Endothelial cell (in vitro differentiated cells): ENCODE data around the gene ARMS2. TPM values are rescaled to one million over a fixed set of nuclear protein-coding genes. Genes with fewer than 3 reads are reported as not detected.

Source experiments
- DNase-seq: peaks from one replicate; pipeline ENCODE4 v3.0.0; 2021; ENCODE audit warnings: low spot score
- H3K27ac Mint-ChIP-seq: one replicate; pipeline ENCODE4 v1.8.0; 2021; ENCODE audit warnings: mixed read lengths, inconsistent platforms; ENCODE audit not compliant: unreplicated experiment
- H3K27me3 Mint-ChIP-seq: one replicate; pipeline ENCODE4 v1.8.0; 2021; ENCODE audit warnings: mild to moderate bottlenecking, moderate library complexity, mixed read lengths, inconsistent platforms; ENCODE audit not compliant: unreplicated experiment
- H3K36me3 Mint-ChIP-seq: one replicate; pipeline ENCODE4 v1.8.0; 2021; ENCODE audit warnings: mild to moderate bottlenecking, low read depth, mixed read lengths, inconsistent platforms; ENCODE audit not compliant: unreplicated experiment
- H3K4me1 Mint-ChIP-seq: one replicate; pipeline ENCODE4 v1.8.0; 2021; ENCODE audit warnings: mild to moderate bottlenecking, mixed read lengths, inconsistent platforms; ENCODE audit not compliant: unreplicated experiment
- H3K4me3 Mint-ChIP-seq: one replicate; pipeline ENCODE4 v1.8.0; 2021; ENCODE audit warnings: mild to moderate bottlenecking, mixed read lengths, inconsistent platforms; ENCODE audit not compliant: unreplicated experiment
- H3K9me3 Mint-ChIP-seq: one replicate; pipeline ENCODE4 v1.8.0; 2021; ENCODE audit warnings: mixed read lengths, inconsistent platforms; ENCODE audit not compliant: unreplicated experiment
- total RNA-seq: library from RNA; stranded (reverse); fragmentation: NEBNext Ultra II Directional; extraction: Animal tissue kit (Norgen Biotek cat#: 25700); gene quantifications from one replicate; pipeline ENCODE4 v1.2.1, GENCODE V29; 2021; ENCODE audit not compliant: unreplicated experiment
- TF ChIP-seq, protein P1 (sequence below): fragments of 200-600 bp; sonication (generic); IDR thresholded peaks from one replicate; pipeline ENCODE4 v1.5.0; 2021; ENCODE audit warnings: antibody characterized with exemption; ENCODE audit not compliant: unreplicated experiment

ARMS2 gene
- total RNA-seq, 1 donor from 2014 or later = not detected

DNA sequence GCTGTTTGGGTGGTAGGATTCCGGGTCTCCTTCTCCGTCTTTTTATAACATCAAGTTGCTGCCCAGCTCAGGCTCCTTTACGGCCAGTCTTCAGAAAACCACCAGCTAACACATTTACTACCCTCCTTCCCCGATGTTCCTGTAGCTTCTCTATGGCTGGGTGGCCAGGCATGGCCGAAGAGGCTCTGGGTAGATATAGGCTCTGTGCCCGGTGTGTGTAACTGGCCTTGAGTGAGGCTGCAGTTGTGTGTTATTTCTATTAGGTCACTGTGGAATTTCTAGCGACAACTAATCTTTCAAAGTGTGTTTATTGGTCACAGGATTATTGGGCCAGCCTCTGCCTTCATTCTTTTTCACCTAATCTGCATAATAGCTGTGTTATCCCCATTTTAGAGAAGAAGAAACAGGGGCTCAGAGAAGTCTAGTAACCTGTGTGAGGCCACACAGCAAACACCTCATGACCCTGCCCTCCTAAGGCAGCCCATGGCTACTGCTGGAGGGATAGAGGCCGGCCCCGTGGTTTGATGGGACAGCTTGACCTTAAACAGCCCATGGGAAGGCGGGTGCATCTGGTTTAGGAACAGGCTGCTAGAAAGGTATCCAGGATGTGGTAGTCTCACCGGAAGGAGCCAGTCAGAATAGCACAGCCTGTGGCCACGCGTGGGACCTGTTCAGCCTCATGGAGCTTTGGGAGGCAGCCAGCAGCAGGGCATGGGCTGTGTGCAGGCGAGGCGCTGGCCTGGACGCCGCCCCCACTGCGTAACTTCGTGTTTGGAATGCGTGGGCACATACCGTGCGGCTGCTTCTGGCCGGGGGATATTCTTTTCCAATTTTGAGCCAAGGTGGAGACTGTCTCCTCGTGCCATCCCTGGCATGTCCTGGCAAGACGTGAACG, 36.6 kb downstream of the ARMS2 start:
- Mint-ChIP-seq H3K36me3 (peaks cover 4% of the 10 kb centered on the region), H3K4me3 (no peak overlapping the region), H3K27ac (no peak overlapping the region), H3K27me3 (peaks cover 5% of the 10 kb centered on the region), H3K4me1 (peaks cover 16% of the 10 kb centered on the region), H3K9me3 (no peaks in the 10 kb centered on the region)
- no peak for DNase-seq
- TF ChIP-seq, protein P1, sequence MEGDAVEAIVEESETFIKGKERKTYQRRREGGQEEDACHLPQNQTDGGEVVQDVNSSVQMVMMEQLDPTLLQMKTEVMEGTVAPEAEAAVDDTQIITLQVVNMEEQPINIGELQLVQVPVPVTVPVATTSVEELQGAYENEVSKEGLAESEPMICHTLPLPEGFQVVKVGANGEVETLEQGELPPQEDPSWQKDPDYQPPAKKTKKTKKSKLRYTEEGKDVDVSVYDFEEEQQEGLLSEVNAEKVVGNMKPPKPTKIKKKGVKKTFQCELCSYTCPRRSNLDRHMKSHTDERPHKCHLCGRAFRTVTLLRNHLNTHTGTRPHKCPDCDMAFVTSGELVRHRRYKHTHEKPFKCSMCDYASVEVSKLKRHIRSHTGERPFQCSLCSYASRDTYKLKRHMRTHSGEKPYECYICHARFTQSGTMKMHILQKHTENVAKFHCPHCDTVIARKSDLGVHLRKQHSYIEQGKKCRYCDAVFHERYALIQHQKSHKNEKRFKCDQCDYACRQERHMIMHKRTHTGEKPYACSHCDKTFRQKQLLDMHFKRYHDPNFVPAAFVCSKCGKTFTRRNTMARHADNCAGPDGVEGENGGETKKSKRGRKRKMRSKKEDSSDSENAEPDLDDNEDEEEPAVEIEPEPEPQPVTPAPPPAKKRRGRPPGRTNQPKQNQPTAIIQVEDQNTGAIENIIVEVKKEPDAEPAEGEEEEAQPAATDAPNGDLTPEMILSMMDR = no peak

DNA sequence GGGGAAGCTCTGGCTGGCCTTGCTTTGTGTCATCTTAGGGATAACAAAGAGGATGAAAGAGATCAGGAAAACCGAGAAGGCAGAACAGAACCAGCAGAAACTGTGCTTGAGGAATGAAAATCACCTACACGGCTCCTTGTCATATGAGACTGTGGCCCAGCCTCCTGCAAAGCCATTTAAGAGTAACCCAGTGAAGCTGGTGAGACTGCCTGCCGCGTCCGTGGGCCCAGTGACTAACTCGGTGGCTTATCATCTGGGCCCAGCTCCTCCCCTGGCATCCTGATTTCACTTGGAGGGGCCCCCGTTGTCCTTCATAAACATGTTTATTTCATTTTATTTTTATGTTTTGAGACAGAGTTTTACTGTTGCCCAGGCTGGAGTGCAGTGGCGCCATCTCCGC, 37.6 kb downstream of the ARMS2 start:
- Mint-ChIP-seq H3K9me3 (no peaks in the 10 kb centered on the region), H3K27me3 (peaks cover 3% of the 10 kb centered on the region), H3K36me3 (peaks cover 4% of the 10 kb centered on the region), H3K4me3 (no peak overlapping the region), H3K4me1 (peaks cover 6% of the 10 kb centered on the region), H3K27ac (no peak overlapping the region)
- TF ChIP-seq, protein P1 = no peak
- no peak for DNase-seq

DNA sequence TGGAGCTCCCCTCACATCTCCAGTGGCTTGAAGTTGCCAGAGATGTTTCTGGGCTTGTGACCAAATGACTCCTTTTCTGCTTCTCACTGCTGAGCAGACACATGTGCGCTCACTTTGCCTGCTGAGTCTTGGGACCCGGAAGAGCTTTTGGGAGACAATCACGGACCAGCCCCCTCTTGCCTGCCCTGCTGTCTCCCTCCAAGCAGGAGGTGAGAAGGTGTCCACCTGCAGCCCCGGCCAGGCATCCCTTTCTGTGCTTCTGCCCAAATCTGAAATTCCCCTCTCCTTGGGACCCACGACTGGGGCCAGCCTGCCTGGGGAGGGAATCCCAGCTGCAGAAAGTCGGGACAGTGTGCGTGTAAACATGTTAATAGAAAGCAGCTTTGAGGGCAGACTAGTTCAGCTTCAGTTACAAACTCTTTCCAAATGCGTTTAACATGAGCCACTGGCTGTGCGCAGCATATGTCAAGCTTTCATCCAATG, 38.6 kb downstream of the ARMS2 start:
- TF ChIP-seq, protein P1 = no peak
- H3K4me3 Mint-ChIP-seq = no peak overlapping the region
- peaks cover 5% of the 10 kb centered on the region for H3K4me1 Mint-ChIP-seq
- DNase-seq = no peak
- peaks cover 3% of the 10 kb centered on the region for H3K27me3 Mint-ChIP-seq
- H3K36me3 Mint-ChIP-seq = peaks cover 4% of the 10 kb centered on the region
- no peaks in the 10 kb centered on the region for H3K9me3 Mint-ChIP-seq
- H3K27ac Mint-ChIP-seq = no peak overlapping the region

DNA sequence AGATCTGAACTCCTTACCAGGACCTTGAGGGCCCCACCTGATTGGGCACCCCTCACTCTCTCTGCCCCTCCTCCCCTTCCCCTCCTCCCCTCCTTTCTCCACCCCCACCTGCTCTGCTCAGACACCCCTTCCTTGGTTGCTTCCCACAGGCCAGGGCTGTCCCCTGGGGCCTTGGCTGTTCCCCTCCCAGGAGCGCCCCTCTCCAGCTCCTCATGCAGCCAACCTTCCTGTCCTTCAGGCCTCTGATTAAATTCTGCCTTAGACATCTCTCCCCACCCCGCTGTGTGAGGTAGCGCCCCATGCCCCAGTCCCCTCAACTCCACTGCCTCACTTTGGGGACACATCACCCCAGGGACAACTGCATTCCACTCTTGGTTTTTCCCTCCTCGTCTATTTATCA, 39.3 kb downstream of the ARMS2 start:
- H3K27me3 Mint-ChIP-seq = peaks cover 3% of the 10 kb centered on the region
- H3K4me3 Mint-ChIP-seq = no peak overlapping the region
- TF ChIP-seq, protein P1 = no peak
- H3K36me3 Mint-ChIP-seq = peaks cover 4% of the 10 kb centered on the region
- DNase-seq = no peak
- H3K27ac Mint-ChIP-seq = no peak overlapping the region
- H3K4me1 Mint-ChIP-seq = peaks cover 5% of the 10 kb centered on the region
- no peaks in the 10 kb centered on the region for H3K9me3 Mint-ChIP-seq
